ENCODE results near the gene PRDM16.

GRCh38 chr1:3290438-3290837 lies 221.4 kb downstream of the PRDM16 start:
- no peak for TF ChIP-seq CTCF (IDR thresholded peaks at IDR 0.05; ENCODE audit: low read depth, low read length, missing input control)
- TF ChIP-seq RAD21 (IDR thresholded peaks at IDR 0.05) = no peak
- no peak for TF ChIP-seq GABPA (IDR thresholded peaks at IDR 0.05 in 1 of 2, conservative IDR thresholded peaks at IDR 0.05 in 1 of 2)
- no peak for TF ChIP-seq SP1 (IDR thresholded peaks at IDR 0.05)
- TF ChIP-seq MAX (IDR thresholded peaks at IDR 0.05) = no peak
- no peak for TF ChIP-seq REST (IDR thresholded peaks at IDR 0.05)
- no peak for TF ChIP-seq ZBTB33 (IDR thresholded peaks at IDR 0.05)
- no peak for TF ChIP-seq EGR1 (IDR thresholded peaks at IDR 0.05; ENCODE audit: low read depth in 2 of 2)
- no peak for TF ChIP-seq JUND (IDR thresholded peaks at IDR 0.05)
- no peak for TF ChIP-seq RXRA (IDR thresholded peaks at IDR 0.05)
